HG02885 (cell line): ENCODE measurements around the gene C11orf65.
"Not testable (repeated sequence)": the region's sequence is repeated elsewhere in the genome, so short reads cannot be mapped to it uniquely, and the experiment has no call there.

Experiments used
- ATAC-seq: cut with Tn5 transposase; IDR thresholded peaks from one replicate; pipeline ENCODE4 v1.9.1; 2021; ENCODE audit warnings: mild to moderate bottlenecking; ENCODE audit not compliant: unreplicated experiment, poor library complexity

C11orf65 gene

DNA sequence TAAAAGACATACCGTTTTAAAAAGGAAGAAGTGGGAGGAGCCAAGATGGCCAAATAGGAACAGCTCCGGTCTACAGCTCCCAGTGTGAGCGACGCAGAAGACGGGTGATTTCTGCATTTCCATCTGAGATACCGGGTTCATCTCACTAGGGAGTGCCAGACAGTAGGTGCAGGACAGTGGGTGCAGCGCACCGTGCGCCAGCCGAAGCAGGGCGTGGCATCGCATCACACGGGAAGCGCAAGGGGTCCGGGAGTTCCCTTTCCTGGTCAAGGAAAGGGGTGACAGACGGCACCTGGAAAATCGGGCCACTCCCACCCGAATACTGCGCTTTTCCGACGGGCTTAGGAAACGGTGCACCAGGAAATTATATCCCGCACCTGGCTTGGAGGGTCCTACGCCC lies 93.8 kb downstream of the C11orf65 start:
- not testable (repeated sequence) for ATAC-seq

DNA sequence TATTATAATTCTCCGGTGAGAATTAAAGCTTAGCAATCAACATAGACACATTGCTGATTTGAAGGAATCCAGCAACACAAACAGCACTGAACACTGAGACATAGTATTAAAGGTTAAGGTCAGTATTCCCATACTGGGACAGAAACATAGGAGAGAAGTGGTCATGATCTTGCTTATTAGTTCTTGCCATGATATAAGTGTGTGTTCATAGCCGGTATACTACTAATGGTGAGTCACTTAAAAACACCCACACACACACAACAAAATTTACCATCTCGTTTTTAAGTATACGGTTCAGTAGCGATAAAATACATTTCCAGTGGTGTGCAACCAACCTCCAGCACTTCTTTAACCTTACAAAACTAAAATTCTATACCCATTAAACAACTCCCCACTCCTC lies 96.3 kb downstream of the C11orf65 start:
- no peak for ATAC-seq

DNA sequence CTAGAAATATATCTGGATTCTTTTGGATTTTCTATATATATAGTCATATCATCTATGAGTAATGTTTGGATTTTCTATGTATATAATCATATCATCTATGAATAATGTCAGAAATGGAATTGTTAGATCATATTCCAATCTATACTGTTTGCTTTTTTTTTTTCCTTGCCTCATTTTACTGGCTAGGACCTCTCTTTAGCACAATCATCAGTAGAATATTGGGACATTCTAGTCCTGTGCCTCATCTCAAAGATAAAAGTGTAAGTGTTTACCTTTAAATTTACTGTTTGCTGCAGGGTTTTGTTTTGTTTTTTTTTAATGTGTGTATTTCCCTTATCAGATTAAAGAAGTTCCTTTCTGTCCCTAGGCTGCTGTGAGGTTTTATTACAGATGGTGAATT lies 97.0 kb downstream of the C11orf65 start:
- no peak for ATAC-seq

DNA sequence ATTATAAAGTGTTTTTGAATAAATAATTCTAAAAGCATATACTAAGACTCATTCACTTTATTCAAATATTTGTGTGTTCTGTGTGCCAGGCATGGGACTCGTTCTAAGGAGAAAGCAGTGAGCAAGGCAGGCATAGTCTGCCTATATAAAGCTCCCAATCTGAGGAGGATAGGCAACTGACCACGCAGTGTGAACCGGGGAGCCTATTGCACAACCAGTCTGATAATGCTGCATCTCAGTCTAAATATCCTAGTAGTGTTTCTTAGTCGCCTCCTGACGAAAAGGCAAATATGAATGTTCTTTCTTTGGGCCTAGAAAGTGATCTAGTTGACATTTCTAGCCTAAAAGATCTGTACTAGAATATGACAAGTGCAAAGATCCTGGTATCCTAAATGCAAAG lies 98.3 kb downstream of the C11orf65 start:
- no peak for ATAC-seq

DNA sequence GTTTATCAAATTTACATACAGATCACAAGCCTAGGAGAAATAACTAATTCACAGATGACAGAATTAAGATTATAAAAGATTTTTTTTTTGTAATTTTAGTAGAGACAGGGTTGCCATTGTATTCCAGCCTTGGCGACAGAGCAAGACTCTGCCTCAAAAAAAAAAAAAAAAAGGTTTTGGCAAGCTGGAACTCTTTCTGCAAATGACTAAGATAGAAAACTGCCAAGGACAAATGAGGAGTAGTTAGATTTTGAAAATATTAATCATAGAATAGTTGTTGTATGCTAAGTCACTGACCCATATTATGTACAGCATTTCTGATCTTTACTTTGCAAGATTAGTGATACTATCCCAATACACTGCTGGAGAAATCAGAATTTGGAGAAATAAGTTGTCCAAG lies 99.2 kb downstream of the C11orf65 start:
- no peak for ATAC-seq

- ATAC-seq: no peak
Measured at GRCh38 chr11:108364159-108364558, 103.2 kb downstream of the C11orf65 start.

DNA sequence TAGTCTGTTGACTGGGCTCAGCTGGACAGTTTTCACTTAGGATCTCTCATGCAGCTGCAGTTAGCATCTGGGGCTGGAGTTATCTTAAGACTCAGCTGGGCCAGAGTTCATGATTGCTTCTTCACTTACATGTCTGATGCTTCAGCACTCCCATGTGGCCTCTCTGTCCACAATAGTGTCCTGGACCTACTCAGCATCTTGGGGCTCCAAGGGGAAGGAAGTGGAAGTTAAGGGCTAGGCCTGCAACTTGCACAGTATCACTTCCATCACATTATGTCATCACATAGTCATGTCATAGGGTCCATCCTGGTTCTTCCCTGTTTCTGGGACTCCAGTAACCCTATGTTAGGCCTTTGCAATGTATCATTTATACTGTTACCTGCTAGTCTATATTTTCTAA lies 115.9 kb downstream of the C11orf65 start:
- ATAC-seq: no peak

- no peak for ATAC-seq
Measured at GRCh38 chr11:108346451-108346850, 120.9 kb downstream of the C11orf65 start.

- no peak for ATAC-seq
Measured at GRCh38 chr11:108345767-108346166, 121.6 kb downstream of the C11orf65 start.

DNA sequence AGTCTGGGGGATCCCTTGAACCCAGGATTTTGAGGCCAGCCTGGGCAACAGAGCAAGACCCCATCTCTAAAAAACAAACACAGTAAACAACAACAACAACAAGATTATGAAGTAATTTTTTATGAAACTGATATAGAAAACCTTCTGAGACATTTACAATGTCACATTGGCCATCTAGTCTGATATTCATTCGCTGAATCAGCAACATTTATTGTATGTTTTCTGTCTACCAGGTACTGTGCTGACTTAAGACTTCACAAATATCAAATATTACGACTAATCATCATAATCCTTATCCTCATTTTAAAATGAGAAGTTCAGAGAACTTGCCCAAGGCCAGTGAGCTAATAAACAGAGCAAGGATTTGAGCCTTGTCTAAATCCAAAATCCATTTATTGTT lies 123.6 kb downstream of the C11orf65 start:
- no peak for ATAC-seq

DNA sequence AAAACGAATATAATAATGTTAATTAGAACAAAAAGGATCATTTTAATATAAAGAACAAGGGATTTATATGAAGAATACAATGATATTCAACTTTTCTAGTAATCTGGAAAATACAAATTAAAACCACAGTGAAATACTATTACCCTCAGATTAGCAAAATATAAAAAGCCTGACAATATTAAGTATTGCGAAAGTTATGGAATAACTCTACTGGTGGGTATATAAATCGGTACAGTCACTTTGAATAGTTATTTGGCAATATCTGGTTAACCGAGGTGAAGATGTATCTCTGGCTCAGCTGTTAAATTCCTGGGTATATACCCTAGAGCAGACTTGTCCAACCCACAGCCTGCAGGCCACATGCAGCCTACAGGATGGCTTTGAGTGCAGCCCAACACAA lies 125.7 kb downstream of the C11orf65 start:
- no peak for ATAC-seq

DNA sequence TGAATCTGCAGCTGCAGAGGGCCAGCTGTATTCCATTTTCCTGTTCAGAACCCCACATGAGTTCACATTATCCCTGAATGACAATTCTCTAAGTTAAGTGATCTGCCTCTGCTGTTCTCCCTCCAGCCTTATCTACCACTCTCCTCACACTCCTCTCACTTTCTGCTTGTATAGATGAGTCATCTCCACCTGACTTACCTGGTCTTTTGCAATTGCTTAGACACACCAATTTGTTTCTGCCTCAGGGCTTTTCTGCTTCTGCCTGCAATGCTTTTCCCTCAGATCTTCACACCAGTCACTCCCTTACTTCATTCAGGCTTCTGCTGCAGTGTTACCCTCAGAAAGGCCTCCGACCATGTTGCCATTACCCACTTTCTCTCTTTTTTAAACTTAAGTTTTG lies 126.4 kb downstream of the C11orf65 start:
- no peak for ATAC-seq

- no peak for ATAC-seq
Measured at GRCh38 chr11:108338750-108339149, 128.6 kb downstream of the C11orf65 start.

DNA sequence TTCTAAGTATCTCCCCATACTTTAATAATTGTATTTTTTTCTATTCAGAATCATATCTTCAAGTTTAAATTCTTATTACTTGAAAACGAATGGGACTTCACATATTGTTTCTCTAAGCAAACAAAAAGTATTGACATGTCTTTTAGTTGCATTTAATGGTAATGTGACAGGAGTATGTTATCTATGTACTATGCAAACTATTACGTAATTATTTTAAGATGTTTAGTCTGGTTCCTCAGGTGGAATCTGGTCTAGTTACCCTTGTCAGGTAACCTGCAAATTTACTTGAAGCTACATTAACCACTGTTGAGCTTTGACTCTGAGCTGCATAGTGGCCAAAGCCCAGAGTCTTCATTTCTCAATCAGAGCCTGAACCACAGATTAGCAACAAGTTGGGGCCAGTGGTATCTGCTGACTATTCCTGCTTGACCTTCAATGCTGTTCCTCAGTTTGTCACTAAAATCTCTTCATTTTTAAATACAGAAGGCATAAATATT lies 133.9 kb downstream of the C11orf65 start:
- no peak for ATAC-seq
